HG02973 (cell line): ENCODE measurements around the gene ADNP.

Source experiments
- ATAC-seq: cut with Tn5 transposase; IDR thresholded peaks from one replicate; pipeline ENCODE4 v1.9.1; 2021; ENCODE audit warnings: moderate library complexity; ENCODE audit not compliant: unreplicated experiment

ADNP gene

DNA sequence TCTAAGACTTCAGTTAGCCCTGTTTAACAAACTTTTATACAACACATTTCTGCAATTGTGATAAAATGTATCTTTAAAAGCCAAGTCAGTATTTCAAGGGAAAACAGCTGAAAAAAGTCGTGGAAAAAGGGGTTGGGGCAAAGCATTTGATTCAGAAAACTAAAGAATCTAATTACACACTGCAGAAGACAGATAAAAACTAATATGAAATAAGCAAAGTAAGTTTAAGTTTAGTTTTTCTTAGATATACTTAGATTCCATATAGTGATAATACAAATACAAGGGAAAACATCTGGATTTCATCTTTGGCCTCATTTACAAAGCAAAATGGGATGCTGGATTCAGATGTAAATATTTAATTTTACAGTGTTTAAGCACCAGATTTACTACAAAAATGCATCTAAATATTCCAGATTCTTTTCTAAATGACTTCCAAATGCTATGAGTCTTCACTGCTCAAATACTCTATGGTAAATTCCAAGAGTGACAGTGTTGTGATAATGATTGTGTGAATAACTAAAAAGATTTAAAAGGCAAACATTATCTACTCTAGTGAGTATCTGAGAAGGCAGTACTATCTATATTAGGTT lies 1.5 kb upstream of the ADNP start:
- ATAC-seq, result no peak

- ATAC-seq, result no peak
These were observed 814 bp upstream of the ADNP start for GRCh38 chr20:50932016-50932485.

DNA sequence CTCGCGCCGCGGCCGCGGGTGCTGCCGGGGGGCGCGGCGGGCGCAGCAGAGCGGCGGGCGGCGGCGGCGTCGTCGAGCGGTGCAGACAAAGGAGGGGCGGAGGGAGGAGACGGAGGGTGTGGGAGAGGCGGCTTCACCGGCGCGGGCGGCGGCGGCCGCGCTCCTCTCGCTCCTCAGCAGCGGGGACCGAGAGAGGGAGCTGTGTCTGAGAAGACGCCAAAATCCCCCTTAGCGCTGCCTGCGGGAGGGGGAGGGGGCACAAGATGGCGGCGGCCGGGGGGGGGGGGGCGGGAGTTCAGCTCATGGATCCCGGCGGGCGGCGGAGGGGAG lies 296 bp downstream of the ADNP start:
- peak; percentile 27 for ATAC-seq

- peak; percentile 6 for ATAC-seq
These were observed 880 bp downstream of the ADNP start for GRCh38 chr20:50930139-50930975.

- peak; percentile 54 for ATAC-seq
These were observed 1.7 kb downstream of the ADNP start for GRCh38 chr20:50929299-50930138.

DNA sequence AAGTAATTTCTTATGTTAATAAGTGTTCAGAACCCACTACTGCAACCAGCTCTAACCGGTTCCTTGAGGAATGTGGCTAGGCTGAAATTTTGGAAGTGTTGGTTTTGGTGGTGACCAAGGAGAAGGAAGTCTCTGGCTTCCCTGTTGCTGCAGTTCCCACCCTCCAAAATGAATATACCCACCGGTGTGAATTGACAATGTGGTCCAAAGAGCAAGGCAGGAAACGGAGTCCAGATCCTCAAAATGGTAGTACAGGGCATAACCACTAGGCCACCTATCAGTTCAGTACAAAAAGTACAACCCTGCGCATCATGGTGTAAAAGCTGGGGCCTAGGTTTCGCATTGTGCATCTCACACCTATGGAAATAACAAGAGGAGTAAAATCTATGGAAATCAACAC lies 2.8 kb downstream of the ADNP start:
- ATAC-seq, result no peak

DNA sequence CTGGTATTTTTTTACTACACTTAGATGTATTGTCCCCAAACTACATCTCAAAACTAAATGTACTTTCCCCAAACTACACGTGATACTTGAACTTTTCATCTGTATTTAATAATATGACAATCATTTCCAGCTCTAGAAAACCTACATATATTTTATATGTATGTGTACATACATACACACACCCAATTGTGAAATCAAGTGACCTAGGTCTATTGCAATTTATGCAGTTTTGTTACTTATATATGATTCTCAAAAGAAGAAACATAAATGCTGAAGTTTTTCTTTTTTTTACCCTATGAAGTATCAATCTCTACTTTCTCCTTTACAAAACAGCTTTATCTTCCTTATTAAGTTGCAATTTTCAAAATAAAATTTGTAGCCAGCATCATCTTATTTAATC lies 4.7 kb downstream of the ADNP start:
- no peak for ATAC-seq

DNA sequence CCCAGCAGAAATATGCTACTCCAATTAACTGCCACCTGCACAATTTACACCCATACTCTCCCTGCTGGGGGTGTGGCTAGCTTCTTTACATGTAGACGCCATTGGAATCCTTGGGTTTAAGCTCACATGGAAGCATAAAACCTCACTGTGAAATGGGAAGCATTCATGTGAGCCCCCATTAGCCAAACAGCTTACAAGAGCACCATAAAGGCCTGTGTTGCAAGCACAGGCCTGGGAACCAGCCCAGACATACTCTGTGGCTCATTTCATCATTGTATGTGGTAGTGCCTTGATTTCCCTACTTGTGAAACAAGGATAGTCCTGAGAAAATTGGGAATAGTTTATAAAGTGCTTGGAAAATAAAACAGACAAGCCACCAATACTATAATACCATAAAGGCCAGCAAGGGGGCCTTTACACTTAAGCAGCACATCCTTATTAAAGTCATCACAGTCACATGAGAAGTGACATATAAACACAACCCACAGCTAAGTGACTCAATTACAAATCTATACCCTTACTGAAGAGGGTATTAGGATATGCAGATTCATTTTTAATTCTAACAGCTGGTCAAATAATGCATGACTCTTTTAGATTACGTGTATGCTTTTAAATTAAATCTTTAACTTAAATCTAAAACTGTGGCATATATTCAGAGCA lies 6.8 kb downstream of the ADNP start:
- ATAC-seq, result no peak

- ATAC-seq, result no peak
These were observed 9.3 kb downstream of the ADNP start for GRCh38 chr20:50921803-50922501.

DNA sequence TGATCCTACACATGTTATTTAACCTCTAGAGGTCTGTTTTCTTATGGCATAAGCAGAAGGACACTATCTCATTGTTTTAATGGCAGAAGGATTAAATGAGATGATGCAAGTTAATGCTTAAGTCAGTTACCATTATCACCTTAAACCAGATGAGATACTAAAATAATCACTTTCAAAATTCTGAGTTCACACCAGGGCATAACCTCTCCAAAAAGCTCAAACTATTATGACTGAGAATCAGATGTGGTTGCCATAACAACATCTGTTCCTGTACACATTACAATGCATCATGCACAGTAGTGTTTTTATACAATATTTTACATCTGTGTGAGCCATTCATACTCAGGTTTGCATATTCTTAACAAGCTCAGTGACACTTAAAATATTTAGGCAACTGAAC lies 10.2 kb downstream of the ADNP start:
- no peak for ATAC-seq

- no peak for ATAC-seq
These were observed 11.7 kb downstream of the ADNP start for GRCh38 chr20:50919567-50919966.

DNA sequence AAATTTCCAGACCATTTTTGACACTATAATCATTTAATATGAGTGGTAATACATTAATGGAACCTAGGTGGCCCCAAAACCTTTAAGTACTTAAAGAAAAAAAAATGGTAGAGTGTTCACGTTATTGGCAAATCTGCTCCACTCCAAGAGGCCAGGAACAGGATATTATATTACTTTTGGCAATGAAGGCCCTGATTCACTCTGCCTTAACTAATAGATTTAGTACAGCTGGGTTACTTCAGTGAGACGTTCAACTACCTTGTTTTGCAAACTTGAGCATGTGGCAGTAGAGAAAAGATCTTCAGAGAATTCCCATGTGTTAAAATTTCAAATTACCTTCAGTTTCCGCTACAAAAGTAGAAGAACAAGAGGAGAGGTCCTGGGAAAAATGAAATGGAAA lies 12.8 kb downstream of the ADNP start:
- no peak for ATAC-seq

DNA sequence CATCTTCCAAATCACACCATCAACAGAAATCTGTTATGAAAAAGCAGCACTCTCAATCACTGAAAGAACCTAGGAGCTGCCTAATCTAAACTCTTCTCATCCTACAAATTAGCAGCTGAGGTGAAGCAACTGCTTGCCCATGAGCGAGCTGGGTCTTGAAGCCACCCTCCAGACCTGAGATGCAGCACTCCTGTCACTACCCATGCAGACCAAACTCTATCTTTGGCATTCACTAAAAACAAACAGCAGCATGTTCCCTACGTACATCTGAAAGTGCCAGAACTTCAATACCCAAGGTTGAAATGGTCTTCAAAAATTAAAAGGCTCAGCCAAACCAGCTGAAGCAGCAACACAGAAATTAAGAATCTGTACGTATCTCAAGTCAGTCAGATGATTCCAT lies 14.3 kb downstream of the ADNP start:
- ATAC-seq, result no peak

- ATAC-seq, result no peak
These were observed 15.0 kb downstream of the ADNP start for GRCh38 chr20:50916257-50916656.

- no peak for ATAC-seq
These were observed 15.8 kb downstream of the ADNP start for GRCh38 chr20:50915424-50915823.

DNA sequence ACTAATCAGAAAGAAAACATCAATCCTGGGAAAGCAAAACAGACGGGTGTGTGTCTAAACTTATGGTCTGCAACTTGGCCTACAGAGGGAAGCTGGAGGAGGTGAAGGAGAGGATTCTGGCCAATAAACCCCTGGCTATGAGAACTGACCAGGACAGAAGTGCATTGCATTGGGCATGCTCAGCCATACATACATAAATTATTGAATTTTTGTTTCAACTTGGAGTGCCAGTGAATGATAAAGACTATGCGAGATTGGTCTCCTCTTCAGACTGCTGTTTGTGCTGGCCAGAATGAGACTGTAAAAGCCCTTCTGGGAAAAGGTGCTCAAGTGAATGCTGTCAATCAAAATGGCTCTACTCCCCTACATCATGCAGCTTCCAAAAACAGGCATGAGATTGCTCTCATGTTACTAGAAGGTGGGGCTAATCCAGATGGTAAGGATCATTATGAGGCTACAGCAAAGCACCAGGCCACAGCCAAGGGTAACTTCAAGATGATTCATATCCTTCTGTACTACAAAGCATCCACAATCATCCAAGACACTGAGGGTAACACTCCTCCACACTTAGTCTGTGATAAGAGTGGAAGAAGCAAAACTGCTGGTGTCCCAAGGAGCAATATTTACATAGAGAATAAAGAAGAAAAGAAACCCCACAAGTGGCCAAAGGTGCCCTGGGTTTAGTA lies 17.4 kb downstream of the ADNP start:
- ATAC-seq, result no peak

DNA sequence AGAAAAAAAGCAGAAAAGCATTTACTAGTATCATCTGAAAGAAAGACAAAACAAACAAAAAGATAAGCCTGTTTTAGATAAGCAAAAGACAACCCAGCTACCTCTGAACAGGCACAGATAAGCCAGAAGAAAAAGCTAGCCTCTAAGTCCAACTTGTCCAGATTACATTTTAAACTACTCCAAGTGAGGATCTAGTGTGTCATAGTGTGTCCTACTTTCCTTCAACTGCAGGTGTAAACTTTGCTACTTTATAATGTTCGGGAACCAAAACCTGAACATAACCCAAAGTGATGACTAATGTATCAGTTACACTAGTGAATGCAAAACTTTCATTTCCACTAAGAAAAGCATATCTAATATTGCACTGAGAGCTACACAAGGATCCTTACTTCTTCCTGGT lies 19.5 kb downstream of the ADNP start:
- peak; percentile 49 for ATAC-seq

DNA sequence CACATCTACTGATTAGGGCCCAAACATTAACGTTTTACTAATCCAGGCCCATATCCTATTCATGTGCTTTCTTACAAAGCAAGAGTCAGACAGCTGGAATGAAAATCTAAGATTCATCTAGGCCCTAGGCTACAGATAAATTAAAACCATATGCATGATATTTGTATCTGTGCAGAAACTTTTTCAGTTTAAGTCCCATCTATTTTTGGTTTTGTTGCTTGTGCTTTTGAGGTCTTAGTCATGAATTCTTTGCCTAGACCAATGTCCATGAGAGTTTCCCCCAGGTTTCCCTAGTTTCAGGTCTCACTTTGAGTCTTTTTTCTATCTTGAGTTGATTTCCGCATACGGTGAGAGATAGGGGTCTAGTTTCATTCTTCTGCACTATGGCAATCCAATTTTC lies 20.2 kb downstream of the ADNP start:
- no peak for ATAC-seq

GRCh38 chr20:50909413-50909812 lies 21.8 kb downstream of the ADNP start:
- ATAC-seq, result no peak

GRCh38 chr20:50904067-50904570 lies 27.1 kb downstream of the ADNP start:
- no peak for ATAC-seq
